Stomach (tissue), 4 donors: ENCODE results near the gene ITGAE.

Experiments used
- POLR2AphosphoS5 ChIP-seq, 3 donors: sonication (generic); formaldehyde crosslinking; IDR thresholded peaks; one replicate each; pipeline ENCODE4 v1.6.1; 2016; ENCODE audit warnings: antibody characterized with exemption in 3 of 3
- TF ChIP-seq, protein P1 (sequence below), 7 experiments: fragments of 450-650 bp in 4 of 7; fragments of 200-600 bp in 3 of 7; sonication (generic) in 3 of 7; IDR thresholded peaks; one replicate each; pipeline ENCODE4 v1.5.1; 2016 to 2019; ENCODE audit warnings: antibody characterized with exemption in 7 of 7, control low read depth in 2 of 7, mild to moderate bottlenecking in 1 of 7

DNA sequence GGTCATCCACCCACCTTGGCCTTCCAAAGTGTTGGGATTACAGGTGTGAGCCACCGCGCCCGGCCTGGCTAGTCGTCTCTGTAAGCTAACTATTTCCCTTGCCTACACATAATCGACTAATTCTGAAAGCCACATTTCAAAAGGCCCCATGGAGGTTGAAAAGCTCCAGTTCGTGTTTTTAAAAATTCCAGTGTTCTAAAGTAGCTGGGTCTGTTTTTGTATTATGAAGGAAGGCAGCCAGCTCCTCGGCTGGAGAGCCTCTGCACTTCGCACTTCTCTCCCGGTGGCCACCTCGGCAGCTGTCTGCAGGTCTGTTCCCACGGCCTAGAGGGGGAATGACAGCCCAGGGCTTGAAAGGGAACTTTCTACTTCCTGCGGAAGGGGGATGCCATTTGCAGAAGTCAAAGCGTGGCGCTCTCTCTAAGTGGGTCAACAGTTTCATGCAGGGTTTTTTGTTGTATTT is 60.3 kb downstream of the ITGAE start:
- TF ChIP-seq, protein P1, sequence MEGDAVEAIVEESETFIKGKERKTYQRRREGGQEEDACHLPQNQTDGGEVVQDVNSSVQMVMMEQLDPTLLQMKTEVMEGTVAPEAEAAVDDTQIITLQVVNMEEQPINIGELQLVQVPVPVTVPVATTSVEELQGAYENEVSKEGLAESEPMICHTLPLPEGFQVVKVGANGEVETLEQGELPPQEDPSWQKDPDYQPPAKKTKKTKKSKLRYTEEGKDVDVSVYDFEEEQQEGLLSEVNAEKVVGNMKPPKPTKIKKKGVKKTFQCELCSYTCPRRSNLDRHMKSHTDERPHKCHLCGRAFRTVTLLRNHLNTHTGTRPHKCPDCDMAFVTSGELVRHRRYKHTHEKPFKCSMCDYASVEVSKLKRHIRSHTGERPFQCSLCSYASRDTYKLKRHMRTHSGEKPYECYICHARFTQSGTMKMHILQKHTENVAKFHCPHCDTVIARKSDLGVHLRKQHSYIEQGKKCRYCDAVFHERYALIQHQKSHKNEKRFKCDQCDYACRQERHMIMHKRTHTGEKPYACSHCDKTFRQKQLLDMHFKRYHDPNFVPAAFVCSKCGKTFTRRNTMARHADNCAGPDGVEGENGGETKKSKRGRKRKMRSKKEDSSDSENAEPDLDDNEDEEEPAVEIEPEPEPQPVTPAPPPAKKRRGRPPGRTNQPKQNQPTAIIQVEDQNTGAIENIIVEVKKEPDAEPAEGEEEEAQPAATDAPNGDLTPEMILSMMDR (IDR thresholded peaks at IDR 0.05), result no peak
- TF ChIP-seq POLR2AphosphoS5 (IDR thresholded peaks at IDR 0.05), result no peak
